KMS-11 (cell line): ENCODE results near the gene REM1.

Experiments
- H2AFZ ChIP-seq: fragments of 200-600 bp; sonication (generic); 2 replicates; pipeline ENCODE4 v1.6.1; 2016; ENCODE audit warnings: antibody characterized with exemption, mixed run types, low read depth
- H3K27ac ChIP-seq: fragments of 200-600 bp; sonication (generic); 2 replicates; pipeline ENCODE4 v1.6.1; 2016; ENCODE audit warnings: mild to moderate bottlenecking, mixed run types
- H3K27me3 ChIP-seq: fragments of 200-600 bp; sonication (generic); 2 replicates; pipeline ENCODE4 v1.6.1; 2017; ENCODE audit warnings: mild to moderate bottlenecking, low read depth, mixed run types, moderate library complexity; ENCODE audit not compliant: insufficient read depth
- H3K36me3 ChIP-seq: fragments of 200-600 bp; sonication (generic); 2 replicates; pipeline ENCODE4 v1.6.1; 2017; ENCODE audit warnings: mild to moderate bottlenecking, mixed run types; ENCODE audit not compliant: insufficient read depth
- H3K4me1 ChIP-seq: fragments of 200-600 bp; sonication (generic); 2 replicates; pipeline ENCODE4 v1.6.1; 2016; ENCODE audit warnings: mild to moderate bottlenecking, low read depth, mixed run types; ENCODE audit not compliant: poor library complexity, severe bottlenecking
- H3K4me2 ChIP-seq: fragments of 200-600 bp; sonication (generic); 2 replicates; pipeline ENCODE4 v1.7.0; 2016; ENCODE audit warnings: mild to moderate bottlenecking, mixed run types
- H3K4me3 ChIP-seq: fragments of 200-600 bp; sonication (generic); IDR thresholded peaks from 2 replicates; pipeline ENCODE4 v1.6.1; 2017; ENCODE audit warnings: low read depth, low read length, mixed read lengths; ENCODE audit not compliant: insufficient read depth
- H3K79me2 ChIP-seq: fragments of 200-600 bp; sonication (generic); 2 replicates; pipeline ENCODE4 v1.6.1; 2016; ENCODE audit warnings: low read depth, mixed run types; ENCODE audit not compliant: insufficient read depth
- H3K9ac ChIP-seq: fragments of 200-600 bp; sonication (generic); 2 replicates; pipeline ENCODE4 v1.6.1; 2016; ENCODE audit warnings: mild to moderate bottlenecking, mixed run types
- H4K20me1 ChIP-seq: fragments of 200-600 bp; sonication (generic); 2 replicates; pipeline ENCODE4 v1.6.1; 2016; ENCODE audit warnings: mild to moderate bottlenecking, mixed run types; ENCODE audit not compliant: insufficient read depth
- TF ChIP-seq, protein P1 (sequence below): fragments of 200-600 bp; sonication (generic); conservative IDR thresholded peaks from 2 replicates; pipeline ENCODE4 v1.6.1; 2017; ENCODE audit warnings: low read depth, mild to moderate bottlenecking, antibody characterized with exemption, low read length, moderate library complexity, mixed read lengths

The REM1 gene

DNA sequence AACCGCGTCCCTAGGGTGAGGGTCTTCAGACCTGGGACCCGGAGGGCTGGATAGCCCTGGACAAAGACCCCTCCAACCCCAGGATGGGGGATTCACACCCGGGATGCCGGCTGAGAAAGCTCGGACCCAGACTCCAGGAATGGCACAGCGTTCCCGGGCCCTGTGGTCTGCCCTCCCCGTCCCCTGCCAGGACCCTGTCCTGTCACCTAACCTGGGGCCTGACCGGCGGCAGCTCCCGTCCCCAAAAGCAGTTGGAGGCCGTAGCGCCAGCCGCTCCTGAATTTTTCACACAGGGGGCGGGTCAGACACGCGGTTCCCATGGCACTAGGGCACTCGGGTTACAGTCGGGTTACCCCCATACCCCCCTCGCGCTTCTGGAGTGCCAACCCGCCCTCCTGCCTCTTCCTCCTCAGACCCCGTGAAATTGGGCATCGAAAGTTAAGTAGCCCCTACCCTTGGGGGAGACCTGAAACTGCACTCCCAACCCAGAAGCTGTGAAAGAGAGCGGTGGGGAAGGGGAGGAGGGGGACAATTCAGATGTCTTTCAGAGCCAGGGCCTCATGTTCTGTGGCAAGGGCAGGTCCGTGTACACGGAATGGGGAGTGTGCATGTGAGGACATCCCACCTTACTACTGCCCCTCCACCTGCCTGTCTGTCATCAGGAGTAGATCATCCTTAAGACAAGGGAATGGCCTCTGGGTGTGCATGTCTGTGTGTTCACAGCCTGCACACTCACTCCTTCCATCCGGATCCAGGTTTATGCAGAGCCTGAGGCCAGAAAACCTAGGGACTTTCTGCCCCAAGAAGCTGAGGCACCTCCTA is 595 bp downstream of the REM1 start:
- Histone ChIP-seq H3K27ac (no peak overlapping the region), H3K36me3 (no peaks in the 10 kb centered on the region), H2AFZ (no peak overlapping the region), H3K4me1 (no peaks in the 10 kb centered on the region), H3K4me2 (no peak overlapping the region), H4K20me1 (no peaks in the 10 kb centered on the region), H3K4me3 (no peak overlapping the region), H3K79me2 (no peaks in the 10 kb centered on the region), H3K27me3 (no peaks in the 10 kb centered on the region), H3K9ac (no peak overlapping the region)
- TF ChIP-seq, protein P1, sequence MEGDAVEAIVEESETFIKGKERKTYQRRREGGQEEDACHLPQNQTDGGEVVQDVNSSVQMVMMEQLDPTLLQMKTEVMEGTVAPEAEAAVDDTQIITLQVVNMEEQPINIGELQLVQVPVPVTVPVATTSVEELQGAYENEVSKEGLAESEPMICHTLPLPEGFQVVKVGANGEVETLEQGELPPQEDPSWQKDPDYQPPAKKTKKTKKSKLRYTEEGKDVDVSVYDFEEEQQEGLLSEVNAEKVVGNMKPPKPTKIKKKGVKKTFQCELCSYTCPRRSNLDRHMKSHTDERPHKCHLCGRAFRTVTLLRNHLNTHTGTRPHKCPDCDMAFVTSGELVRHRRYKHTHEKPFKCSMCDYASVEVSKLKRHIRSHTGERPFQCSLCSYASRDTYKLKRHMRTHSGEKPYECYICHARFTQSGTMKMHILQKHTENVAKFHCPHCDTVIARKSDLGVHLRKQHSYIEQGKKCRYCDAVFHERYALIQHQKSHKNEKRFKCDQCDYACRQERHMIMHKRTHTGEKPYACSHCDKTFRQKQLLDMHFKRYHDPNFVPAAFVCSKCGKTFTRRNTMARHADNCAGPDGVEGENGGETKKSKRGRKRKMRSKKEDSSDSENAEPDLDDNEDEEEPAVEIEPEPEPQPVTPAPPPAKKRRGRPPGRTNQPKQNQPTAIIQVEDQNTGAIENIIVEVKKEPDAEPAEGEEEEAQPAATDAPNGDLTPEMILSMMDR: no peak

DNA sequence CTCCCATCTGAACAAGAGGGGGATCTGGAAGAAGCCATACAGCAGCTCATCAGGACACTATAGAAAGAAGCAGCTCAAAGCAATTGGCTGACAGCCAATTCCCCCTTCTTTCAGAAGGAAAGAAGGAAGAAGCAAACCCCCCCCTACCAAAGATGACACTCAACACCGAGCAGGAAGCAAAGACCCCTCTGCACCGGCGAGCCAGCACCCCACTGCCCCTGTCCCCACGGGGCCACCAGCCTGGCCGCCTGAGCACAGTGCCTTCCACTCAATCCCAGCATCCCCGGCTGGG is 1.2 kb downstream of the REM1 start:
- Histone ChIP-seq H3K4me3 (no peak overlapping the region), H3K27me3 (no peaks in the 10 kb centered on the region), H4K20me1 (no peaks in the 10 kb centered on the region), H3K9ac (no peak overlapping the region), H3K4me2 (no peak overlapping the region), H2AFZ (no peak overlapping the region), H3K4me1 (no peaks in the 10 kb centered on the region), H3K79me2 (no peaks in the 10 kb centered on the region), H3K27ac (no peak overlapping the region), H3K36me3 (no peaks in the 10 kb centered on the region)
- TF ChIP-seq, protein P1: no peak

DNA sequence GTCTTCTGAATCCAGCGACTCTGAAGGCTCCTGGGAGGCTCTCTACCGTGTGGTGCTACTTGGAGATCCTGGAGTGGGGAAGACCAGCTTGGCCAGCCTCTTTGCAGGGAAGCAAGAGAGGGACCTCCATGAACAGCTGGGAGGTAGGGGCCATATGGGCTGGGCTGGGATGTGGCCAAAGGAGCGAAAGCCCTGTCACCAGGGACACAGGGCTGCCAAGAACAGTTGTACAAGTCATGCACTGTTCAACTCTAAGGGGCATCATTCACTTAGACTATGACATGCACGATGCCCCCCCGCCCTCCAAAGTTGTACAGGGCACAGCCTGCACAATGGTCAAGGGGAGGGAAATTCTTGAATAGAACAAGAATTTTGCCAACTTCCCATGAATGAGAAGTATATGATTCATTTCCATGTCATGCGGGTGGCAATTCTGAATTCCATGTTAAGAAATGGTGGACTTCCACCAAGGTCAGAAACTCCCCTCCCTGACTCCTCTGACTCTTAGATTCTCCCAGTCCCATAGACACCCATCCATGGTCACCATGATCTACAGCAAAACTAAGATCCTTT is 1.6 kb downstream of the REM1 start:
- TF ChIP-seq, protein P1: no peak
- Histone ChIP-seq H3K4me3 (no peak overlapping the region), H3K4me2 (no peak overlapping the region), H3K27me3 (no peaks in the 10 kb centered on the region), H2AFZ (no peak overlapping the region), H3K79me2 (no peaks in the 10 kb centered on the region), H3K4me1 (no peaks in the 10 kb centered on the region), H4K20me1 (no peaks in the 10 kb centered on the region), H3K36me3 (no peaks in the 10 kb centered on the region), H3K9ac (no peak overlapping the region), H3K27ac (no peak overlapping the region)

DNA sequence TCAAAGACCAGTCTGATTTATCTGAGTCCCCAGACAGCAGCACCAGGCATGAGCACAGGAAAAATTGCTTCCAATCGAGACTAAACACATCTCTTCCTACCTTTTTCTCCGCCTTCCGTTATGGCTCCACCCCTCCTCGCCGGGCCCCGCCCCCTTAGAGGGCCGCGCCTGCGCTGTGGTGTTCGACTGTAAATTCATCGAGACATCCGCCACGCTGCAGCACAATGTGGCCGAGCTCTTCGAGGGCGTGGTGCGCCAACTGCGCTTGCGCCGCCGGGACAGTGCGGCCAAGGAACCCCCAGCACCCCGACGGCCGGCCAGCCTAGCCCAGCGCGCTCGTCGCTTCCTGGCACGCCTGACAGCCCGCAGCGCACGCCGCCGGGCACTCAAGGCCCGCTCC is 8.9 kb downstream of the REM1 start:
- H3K4me3 ChIP-seq: no peak overlapping the region
- TF ChIP-seq, protein P1: no peak
- no peak overlapping the region for H3K27ac ChIP-seq
- H3K27me3 ChIP-seq: no peaks in the 10 kb centered on the region
- H3K4me1 ChIP-seq: no peaks in the 10 kb centered on the region
- H3K9ac ChIP-seq: no peak overlapping the region
- H4K20me1 ChIP-seq: no peaks in the 10 kb centered on the region
- no peaks in the 10 kb centered on the region for H3K36me3 ChIP-seq
- no peak overlapping the region for H2AFZ ChIP-seq
- no peaks in the 10 kb centered on the region for H3K79me2 ChIP-seq
- H3K4me2 ChIP-seq: no peak overlapping the region
